ENCODE results near the gene MRPS23. TPM values are rescaled to one million over a fixed set of nuclear protein-coding genes. Genes with fewer than 3 reads are reported as not detected.

Gene MRPS23
- total and polyA plus RNA-seq, 9 of the 15 experiments (the other 6 are each of a cell fraction or from before 2014, with no cell fraction given) = 59.1 to 298 (median 98.8) TPM

DNA sequence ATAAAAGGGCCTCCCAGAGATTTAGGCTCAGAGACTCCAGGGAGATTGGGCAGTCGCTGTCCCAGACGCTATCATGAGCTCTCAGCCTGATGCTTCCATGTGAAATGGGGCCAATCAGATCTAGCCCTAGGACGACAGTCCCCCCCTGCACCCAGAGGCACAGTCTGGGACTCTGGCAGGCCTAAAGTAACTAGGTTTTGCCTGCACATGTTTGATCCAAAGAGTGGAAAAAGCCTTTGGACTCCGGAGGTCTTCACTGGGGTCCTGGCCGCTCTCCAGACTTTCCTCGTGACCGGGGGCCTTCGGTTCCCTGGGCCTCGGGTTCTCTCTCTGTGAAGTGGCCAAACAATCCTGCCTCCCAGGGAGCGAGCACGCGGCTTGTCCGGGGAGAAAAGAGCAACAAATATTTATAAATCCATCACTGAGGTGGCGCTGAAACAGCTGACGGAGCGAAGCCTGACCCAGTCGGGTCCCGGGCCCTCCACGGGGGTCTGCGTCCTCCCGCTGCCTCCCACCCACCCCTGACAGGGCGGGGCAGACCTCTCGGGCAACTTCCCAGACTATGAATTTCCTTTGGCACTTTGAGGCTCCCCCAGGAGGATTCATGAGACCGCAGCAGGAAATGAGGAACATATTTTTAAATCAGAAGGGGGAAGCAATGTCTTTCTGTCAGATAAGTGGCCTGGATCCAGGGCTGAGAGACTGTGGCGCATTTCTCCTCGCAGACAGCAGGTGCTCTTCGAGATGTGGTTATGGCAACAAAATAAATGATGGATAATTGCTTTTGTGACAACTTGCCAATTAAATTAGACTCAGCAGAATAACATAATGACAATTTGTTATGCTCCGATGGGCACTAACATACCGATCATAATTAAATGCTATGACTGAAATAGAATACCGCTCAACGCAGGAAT is 38.9 kb downstream of the MRPS23 start (continued):
- TF ChIP-seq, protein P1, sequence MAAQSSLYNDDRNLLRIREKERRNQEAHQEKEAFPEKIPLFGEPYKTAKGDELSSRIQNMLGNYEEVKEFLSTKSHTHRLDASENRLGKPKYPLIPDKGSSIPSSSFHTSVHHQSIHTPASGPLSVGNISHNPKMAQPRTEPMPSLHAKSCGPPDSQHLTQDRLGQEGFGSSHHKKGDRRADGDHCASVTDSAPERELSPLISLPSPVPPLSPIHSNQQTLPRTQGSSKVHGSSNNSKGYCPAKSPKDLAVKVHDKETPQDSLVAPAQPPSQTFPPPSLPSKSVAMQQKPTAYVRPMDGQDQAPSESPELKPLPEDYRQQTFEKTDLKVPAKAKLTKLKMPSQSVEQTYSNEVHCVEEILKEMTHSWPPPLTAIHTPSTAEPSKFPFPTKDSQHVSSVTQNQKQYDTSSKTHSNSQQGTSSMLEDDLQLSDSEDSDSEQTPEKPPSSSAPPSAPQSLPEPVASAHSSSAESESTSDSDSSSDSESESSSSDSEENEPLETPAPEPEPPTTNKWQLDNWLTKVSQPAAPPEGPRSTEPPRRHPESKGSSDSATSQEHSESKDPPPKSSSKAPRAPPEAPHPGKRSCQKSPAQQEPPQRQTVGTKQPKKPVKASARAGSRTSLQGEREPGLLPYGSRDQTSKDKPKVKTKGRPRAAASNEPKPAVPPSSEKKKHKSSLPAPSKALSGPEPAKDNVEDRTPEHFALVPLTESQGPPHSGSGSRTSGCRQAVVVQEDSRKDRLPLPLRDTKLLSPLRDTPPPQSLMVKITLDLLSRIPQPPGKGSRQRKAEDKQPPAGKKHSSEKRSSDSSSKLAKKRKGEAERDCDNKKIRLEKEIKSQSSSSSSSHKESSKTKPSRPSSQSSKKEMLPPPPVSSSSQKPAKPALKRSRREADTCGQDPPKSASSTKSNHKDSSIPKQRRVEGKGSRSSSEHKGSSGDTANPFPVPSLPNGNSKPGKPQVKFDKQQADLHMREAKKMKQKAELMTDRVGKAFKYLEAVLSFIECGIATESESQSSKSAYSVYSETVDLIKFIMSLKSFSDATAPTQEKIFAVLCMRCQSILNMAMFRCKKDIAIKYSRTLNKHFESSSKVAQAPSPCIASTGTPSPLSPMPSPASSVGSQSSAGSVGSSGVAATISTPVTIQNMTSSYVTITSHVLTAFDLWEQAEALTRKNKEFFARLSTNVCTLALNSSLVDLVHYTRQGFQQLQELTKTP (IDR thresholded peaks at IDR 0.05; ENCODE audit: low read depth in 1 of 2, partially characterized antibody in 2 of 2) = no peak
- TF ChIP-seq RFX5 (IDR thresholded peaks at IDR 0.05; ENCODE audit: low read depth, low read length) (no peak), DDX20 (tag; IDR thresholded peaks at IDR 0.05; ENCODE audit: low read depth) (no peak), POLR3G (IDR thresholded peaks at IDR 0.05; ENCODE audit: extremely low read depth, insufficient read length, insufficient replicate concordance) (no peak)

DNA sequence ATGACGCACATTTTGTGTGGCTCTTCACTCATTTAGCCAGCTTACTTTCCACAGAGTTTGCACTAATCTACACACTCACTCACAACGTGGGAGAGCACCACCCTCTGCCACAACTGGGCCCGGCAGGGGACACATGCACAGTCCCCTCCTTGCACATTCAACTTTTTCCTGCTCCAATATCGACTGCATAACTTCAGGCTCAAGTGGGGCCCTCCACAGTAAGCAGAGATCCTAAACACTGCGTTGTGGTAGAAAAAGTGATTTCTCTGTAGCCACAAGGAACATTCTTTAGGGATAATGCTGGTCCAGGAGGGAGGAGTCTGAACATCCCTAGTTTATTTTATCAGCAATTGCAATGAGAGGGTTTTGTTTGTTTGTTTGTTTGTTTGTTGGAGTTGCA is 40.0 kb downstream of the MRPS23 start:
- CTCF ChIA-PET (ENCODE audit: low intra/inter-chr PET ratio) = no interaction called here
- no peaks in the 10 kb centered on the region for H3K36me3 ChIP-seq (ENCODE audit: control insufficient read depth, insufficient read depth, low read length)
- H3K4me2 ChIP-seq (ENCODE audit: insufficient read depth, low read length) = no peak overlapping the region
- H3K4me1 ChIP-seq (replicated peaks in 1 of 2; ENCODE audit: control insufficient read depth in 2 of 2, insufficient read depth in 2 of 2, low read length in 2 of 2) = peaks cover 0 to 5% of the 10 kb centered on the region in 2 experiments; a peak in 1 of 5 replicates
- no peaks in the 10 kb centered on the region for H4K20me1 ChIP-seq (replicated peaks; ENCODE audit: control insufficient read depth, insufficient read depth, low read length)
- no peak overlapping the region for H3K4me3 ChIP-seq
- no TSS peak for BruUV-seq (replicated peaks)
- POLR2A ChIA-PET = interaction anchor here (0.7 to 1.5 kb wide), 2 partner anchors 10 to 62 kb away, joined by 4 read pairs; no protein-coding TSS in a partner anchor
- no peak overlapping the region for H2AFZ ChIP-seq (ENCODE audit: low read depth, low read length)
- TF ChIP-seq CBX2 (IDR thresholded peaks at IDR 0.05; ENCODE audit: insufficient read depth, low read length, poor library complexity, severe bottlenecking) (peak; percentile 65), ZNF274 (IDR thresholded peaks at IDR 0.05; ENCODE audit: borderline replicate concordance, low read depth, low read length) (no peak)
- WGBS (ENCODE audit: insufficient coverage, low coverage, missing lambda C conversion rate) = 0% methylated on average over 5 of the region's 5 CpGs
- no peaks in the 10 kb centered on the region for H3K79me2 ChIP-seq (ENCODE audit: control insufficient read depth, insufficient read depth, low read length)
- no peak for FAIRE-seq
- no peak overlapping the region for H3K27ac ChIP-seq (ENCODE audit: extremely low read depth, low read depth, low read length)
- no peaks in the 10 kb centered on the region for H3K9me3 ChIP-seq (replicated peaks; ENCODE audit: control insufficient read depth, insufficient read depth, low read depth, low read length)
- no peak for DNase-seq (ENCODE audit: extremely low read depth in 1 of 4, low spot score in 3 of 4)
- H3K9me1 ChIP-seq (ENCODE audit: control insufficient read depth, insufficient read depth, low read length) = no peaks in the 10 kb centered on the region
- H3K9ac ChIP-seq (ENCODE audit: insufficient read depth in 1 of 2, low read depth in 2 of 2, low read length in 2 of 2) = no peak overlapping the region
- peaks cover 31 to 59% of the 10 kb centered on the region in 2 experiments; a peak in 4 of 5 replicates for H3K27me3 ChIP-seq (ENCODE audit: control insufficient read depth in 2 of 2, insufficient read depth in 2 of 2, low read length in 2 of 2)
- no peak for ATAC-seq
- intact Hi-C loops (cut with micrococcal nuclease) = no loop called here
- in situ Hi-C loops (cut with MboI) = no loop called here

Data from K562 (cell line).